ENCODE measurements around the gene WIPF3. TPM values are rescaled to one million over a fixed set of nuclear protein-coding genes. Genes with fewer than 3 reads are reported as not detected.

Gene WIPF3
- total and polyA plus RNA-seq, 2 donors (not counting 1 experiment from before 2014, with no cell fraction given): not detected

- Histone ChIP-seq H3K4me3 (ENCODE audit: control extremely low read depth in 1 of 5, extremely low read depth in 1 of 5, insufficient read depth in 1 of 5, low read depth in 2 of 5, low read length in 4 of 5) (no peak overlapping the region), H3K4me2 (replicated peaks; ENCODE audit: low read depth, low read length, poor library complexity, severe bottlenecking) (no peak overlapping the region), H3K4me1 (ENCODE audit: control insufficient read depth in 2 of 2, insufficient read depth in 2 of 2, low read length in 2 of 2) (no peaks in the 10 kb centered on the region), H3K27me3 (replicated peaks in 1 of 4; ENCODE audit: control extremely low read depth in 1 of 4, control insufficient read depth in 3 of 4, insufficient read depth in 4 of 4, low read length in 3 of 4) (peaks cover 0 to 3% (median 1%) of the 10 kb centered on the region in 4 experiments), H3K27ac (ENCODE audit: low read length in 2 of 2) (no peak overlapping the region), H3K79me2 (ENCODE audit: control insufficient read depth, insufficient read depth, low read length) (no peaks in the 10 kb centered on the region), H4K20me1 (ENCODE audit: control insufficient read depth, insufficient read depth, low read length, poor library complexity, severe bottlenecking) (no peaks in the 10 kb centered on the region), H3K9me3 (ENCODE audit: control extremely low read depth in 1 of 3, control insufficient read depth in 2 of 3, insufficient read depth in 1 of 3, low read length in 2 of 3) (no peaks in the 10 kb centered on the region), H2AFZ (ENCODE audit: insufficient read depth, low read depth, low read length, poor library complexity, severe bottlenecking) (no peak overlapping the region), H3K36me3 (replicated peaks in 1 of 2; ENCODE audit: control extremely low read depth in 1 of 2, control insufficient read depth in 1 of 2, extremely low read depth in 1 of 2, insufficient read depth in 2 of 2, low read length in 1 of 2) (no peaks in the 10 kb centered on the region), H3K9ac (ENCODE audit: low read length) (no peak overlapping the region)
- whole genome bisulfite sequencing (ENCODE audit: insufficient coverage): 91% methylated on average over 1 of the region's 2 CpGs
- Mint-ChIP-seq H3K9me3 (ENCODE audit: insufficient read depth) (no peaks in the 10 kb centered on the region), H3K4me3 (no peak overlapping the region), H3K27me3 (peaks cover 6% of the 10 kb centered on the region), H3K4me1 (no peaks in the 10 kb centered on the region), H3K27ac (no peak overlapping the region)
- ChIA-PET POLR2A (no interaction called here), CTCF (no interaction called here)
- intact Hi-C loops (cut with micrococcal nuclease): no loop called here
- ATAC-seq (ENCODE audit: low read depth) (no peak), DNase-seq (no peak)
- no peak for TF ChIP-seq CTCF (IDR thresholded peaks at IDR 0.05)
- TF ChIP-seq EZH2 (IDR thresholded peaks at IDR 0.05; ENCODE audit: borderline replicate concordance, insufficient read depth, low read depth, low read length, poor library complexity, severe bottlenecking): no peak
These were observed 22.6 kb upstream of the WIPF3 start for GRCh38 chr7:29783671-29784070.

GRCh38 chr7:29793507-29793906 is 12.8 kb upstream of the WIPF3 start:
- no peak for TF ChIP-seq CTCF (IDR thresholded peaks at IDR 0.05)
- no peak for TF ChIP-seq EZH2 (IDR thresholded peaks at IDR 0.05; ENCODE audit: borderline replicate concordance, insufficient read depth, low read depth, low read length, poor library complexity, severe bottlenecking)
- POLR2A ChIA-PET: no interaction called here
- intact Hi-C loops (cut with micrococcal nuclease): no loop called here
- H3K27ac Mint-ChIP-seq: no peak overlapping the region
- WGBS (ENCODE audit: insufficient coverage): 75% methylated on average over 2 of the region's 2 CpGs
- H3K4me3 Mint-ChIP-seq: no peak overlapping the region
- DNase-seq (no peak), ATAC-seq (ENCODE audit: low read depth) (no peak)
- CTCF ChIA-PET: interaction anchor here (0.9 kb wide), 1 partner anchor 9 kb away, joined by 4 read pairs; no protein-coding TSS in a partner anchor
- H3K79me2 ChIP-seq (ENCODE audit: control insufficient read depth, insufficient read depth, low read length): no peaks in the 10 kb centered on the region
- peaks cover 2% of the 10 kb centered on the region for H3K9me3 Mint-ChIP-seq (ENCODE audit: insufficient read depth)
- H3K4me1 Mint-ChIP-seq: no peaks in the 10 kb centered on the region
- no peak overlapping the region for H2AFZ ChIP-seq (ENCODE audit: insufficient read depth, low read depth, low read length, poor library complexity, severe bottlenecking)
- H3K27me3 ChIP-seq (replicated peaks in 1 of 4; ENCODE audit: control extremely low read depth in 1 of 4, control insufficient read depth in 3 of 4, insufficient read depth in 4 of 4, low read length in 3 of 4): no peaks in the 10 kb centered on the region
- peaks cover 8% of the 10 kb centered on the region for H3K27me3 Mint-ChIP-seq
- no peak overlapping the region for H3K4me3 ChIP-seq (ENCODE audit: control extremely low read depth in 1 of 5, extremely low read depth in 1 of 5, insufficient read depth in 1 of 5, low read depth in 2 of 5, low read length in 4 of 5)
- H4K20me1 ChIP-seq (ENCODE audit: control insufficient read depth, insufficient read depth, low read length, poor library complexity, severe bottlenecking): no peaks in the 10 kb centered on the region
- H3K36me3 ChIP-seq (replicated peaks in 1 of 2; ENCODE audit: control extremely low read depth in 1 of 2, control insufficient read depth in 1 of 2, extremely low read depth in 1 of 2, insufficient read depth in 2 of 2, low read length in 1 of 2): no peaks in the 10 kb centered on the region
- H3K27ac ChIP-seq (ENCODE audit: low read length in 2 of 2): no peak overlapping the region
- H3K9me3 ChIP-seq (ENCODE audit: control extremely low read depth in 1 of 3, control insufficient read depth in 2 of 3, insufficient read depth in 1 of 3, low read length in 2 of 3): peaks cover 0 to 1% (median 0%) of the 10 kb centered on the region in 3 donors
- no peaks in the 10 kb centered on the region for H3K4me1 ChIP-seq (ENCODE audit: control insufficient read depth in 2 of 2, insufficient read depth in 2 of 2, low read length in 2 of 2)
- H3K4me2 ChIP-seq (replicated peaks; ENCODE audit: low read depth, low read length, poor library complexity, severe bottlenecking): no peak overlapping the region
- no peak overlapping the region for H3K9ac ChIP-seq (ENCODE audit: low read length)
